HepG2 (cell line): Measurements from ENCODE around the gene IRF2. TPM values are rescaled to one million over a fixed set of nuclear protein-coding genes. Genes with fewer than 3 reads are reported as not detected.

Experiments
- ATAC-seq: fragments of 200-7000 bp; cut with Tn5 transposase; 3 replicates; pipeline ENCODE4 v1.9.1; 2020; ENCODE audit warnings: mild to moderate bottlenecking, moderate library complexity
- BruUV-seq: library from RNA; stranded (reverse); fragments of 400-500 nt; replicated peaks from 2 replicates; lab custom pipeline; 2021; lab: Mats Ljungman, UMichigan
- CTCF ChIA-PET: fragments of 300-600 bp; formaldehyde crosslinking; extraction: SDS; loops from one replicate; lab custom pipeline; 2021; ENCODE audit warnings: low total read pairs, inconsistent platforms, low intra/inter-chr PET ratio; lab: Yijun Ruan, JAX
- POLR2A ChIA-PET: fragments of 350-600 bp; sonication (Branson Sonifier 250); formaldehyde crosslinking; loops from one replicate; lab custom pipeline; 2020; ENCODE audit warnings: antibody characterized with exemption, inconsistent platforms; lab: Yijun Ruan, JAX
- DNase-seq: peaks from one replicate; pipeline ENCODE4 v3.0.0-alpha.2; 2015; ENCODE audit warnings: low spot score
- FAIRE-seq: peaks from 3 replicates; lab custom pipeline; 2011; peaks lifted over from hg19 to GRCh38; lab: Jason Lieb, UNC
- H2AFZ ChIP-seq: one replicate; pipeline ENCODE4 v1.6.1; 2011; ENCODE audit warnings: low read length, inconsistent platforms
- H3K27ac ChIP-seq: fragments of 300-600 bp; 3 replicates; pipeline ENCODE4 v1.8.0; 2011; ENCODE audit warnings: mixed run types, mild to moderate bottlenecking, mixed read lengths, low read length, inconsistent platforms; ENCODE audit not compliant: insufficient read depth; ENCODE audit errors: extremely low read length
- H3K27me3 ChIP-seq, 2 experiments: fragments of 200-600 bp in 1 of 2; 2 replicates in 1 of 2; 3 replicates in 1 of 2; pipeline versions ENCODE4 v1.6.0 to v1.8.0; 2011; ENCODE audit warnings: low read length in 2 of 2, mild to moderate bottlenecking in 2 of 2, moderate library complexity in 2 of 2, inconsistent platforms in 1 of 2; ENCODE audit not compliant: insufficient read depth in 2 of 2, control insufficient read depth in 1 of 2
- H3K36me3 ChIP-seq, 2 experiments: fragments of 200-600 bp in 1 of 2; replicated peaks in 1 of 2; 2 replicates in 1 of 2; 3 replicates in 1 of 2; pipeline versions ENCODE4 v1.5.1 to v1.8.0; 2011; ENCODE audit warnings: low read length in 2 of 2, inconsistent platforms in 1 of 2; ENCODE audit not compliant: insufficient read depth in 2 of 2, control insufficient read depth in 1 of 2
- H3K4me1 ChIP-seq: 2 replicates; pipeline ENCODE4 v1.5.1; 2012; ENCODE audit warnings: low read length, inconsistent platforms; ENCODE audit not compliant: insufficient read depth
- H3K4me2 ChIP-seq: 2 replicates; pipeline ENCODE4 v1.6.0; 2011; ENCODE audit warnings: low read depth, low read length, inconsistent platforms
- H3K4me3 ChIP-seq, 3 experiments: fragments of 200-600 bp in 1 of 3; sonication (generic), shearing (Covaris generic) in 1 of 3; replicated peaks in 1 of 3; 2 replicates each; pipeline ENCODE4 v1.5.1; 2011 to 2016; ENCODE audit warnings: low read length in 3 of 3, inconsistent platforms in 2 of 3, low read depth in 2 of 3, mild to moderate bottlenecking in 2 of 3, control low read depth in 1 of 3, mixed read lengths in 1 of 3; ENCODE audit not compliant: insufficient read depth in 1 of 3
- H3K79me2 ChIP-seq: one replicate; pipeline ENCODE4 v1.6.1; 2011; ENCODE audit warnings: low read length, inconsistent platforms; ENCODE audit not compliant: insufficient read depth
- H3K9ac ChIP-seq: 2 replicates; pipeline ENCODE4 v1.6.0; 2011; ENCODE audit warnings: mild to moderate bottlenecking, low read depth, low read length, inconsistent platforms; ENCODE audit not compliant: insufficient read depth
- H3K9me3 ChIP-seq: 2 replicates; pipeline ENCODE4 v1.5.1; 2012; ENCODE audit warnings: mild to moderate bottlenecking, low read length
- H4K20me1 ChIP-seq: 2 replicates; pipeline ENCODE4 v1.6.0; 2011; ENCODE audit warnings: inconsistent platforms, mild to moderate bottlenecking, low read length, moderate library complexity; ENCODE audit not compliant: insufficient read depth
- ELF1 ChIP-seq: sonication (generic); formaldehyde crosslinking; IDR thresholded peaks from 2 replicates; pipeline ENCODE4 v1.4.0; 2020; ENCODE audit warnings: missing genetic modification reagents
- FLYWCH1 ChIP-seq: sonication (generic); formaldehyde crosslinking; IDR thresholded peaks from 2 replicates; pipeline ENCODE4 v1.8.1; 2023; ENCODE audit warnings: mild to moderate bottlenecking, missing genetic modification reagents
- HNRNPUL1 ChIP-seq: fragments of 200-400 bp; formaldehyde crosslinking; IDR thresholded peaks from 2 replicates; pipeline ENCODE4 v1.6.1; 2017; ENCODE audit warnings: low read depth, mild to moderate bottlenecking, low read length, moderate library complexity
- KAT7 ChIP-seq: IDR thresholded peaks from 2 replicates; pipeline ENCODE4 v1.6.1; 2018; ENCODE audit warnings: borderline replicate concordance, missing compliant biosample characterization
- MAF1 ChIP-seq: sonication (generic); formaldehyde crosslinking; IDR thresholded peaks from 2 replicates; pipeline ENCODE4 v1.5.0; 2020; ENCODE audit warnings: missing genetic modification reagents, borderline replicate concordance
- MBNL3 ChIP-seq: fragments of 250-450 bp; sonication (Bioruptor Pico); conservative IDR thresholded peaks from 2 replicates; pipeline ENCODE4 v1.8.0; 2022; ENCODE audit warnings: mild to moderate bottlenecking, inconsistent platforms
- SP5 ChIP-seq: IDR thresholded peaks from 2 replicates; pipeline ENCODE4 v1.6.1; 2016; ENCODE audit warnings: low read depth, borderline replicate concordance
- XBP1 ChIP-seq: sonication (generic); formaldehyde crosslinking; IDR thresholded peaks from 2 replicates; pipeline ENCODE4 v1.5.0; 2020; ENCODE audit warnings: missing genetic modification reagents
- YEATS2 ChIP-seq: sonication (generic); formaldehyde crosslinking; IDR thresholded peaks from 2 replicates; pipeline ENCODE4 v1.4.0; 2020; ENCODE audit warnings: missing genetic modification reagents, borderline replicate concordance
- ZNF781 ChIP-seq: sonication (generic); formaldehyde crosslinking; IDR thresholded peaks from 2 replicates; pipeline ENCODE4 v1.5.1; 2020; ENCODE audit warnings: borderline replicate concordance, mild to moderate bottlenecking, missing genetic modification reagents; ENCODE audit errors: not compliant biosample characterization
- WGBS: methylation state at CpG from one replicate; pipeline ENCODE4 v1.1.6; 2017; ENCODE audit warnings: low lambda C conversion rate; 5-methylcytosine and 5-hydroxymethylcytosine counted together
- in situ Hi-C: cut with HindIII; loops from 2 replicates; pipeline ENCODE4 v1.10.0; 2017; ENCODE audit warnings: low pct_unique_long_range_greater_than_20kb; ENCODE audit not compliant: extremely low pct_ligation_motif_present
- intact Hi-C: fragments of 100-400 bp; cut with micrococcal nuclease; formaldehyde crosslinking; loops from one replicate; pipeline ENCODE4 v1.10.0; 2022; ENCODE audit not compliant: unreplicated experiment
- polyA plus RNA-seq, 8 experiments: library from polyadenylated mRNA; depleted of rRNA in 3 of 8; stranded (reverse) in 7 of 8; unstranded in 1 of 8; fragments of >200 nt; fragmentation: Illumina TruSeq in 4 of 8; extraction: Trizol in 4 of 8; gene quantifications; 2 replicates each; pipeline versions ENCODE4 v1.2.1 to v1.2.3, GENCODE V29; 2011 to 2016; ENCODE audit warnings: low read depth in 4 of 8, missing spikeins in 1 of 8, mixed read lengths in 1 of 8; ENCODE audit not compliant: insufficient read depth in 1 of 8
- total RNA-seq, 5 experiments: library from RNA; depleted of rRNA; stranded (reverse); fragments of >200 nt; fragmentation: Illumina TruSeq; extraction: Trizol; gene quantifications; 2 replicates each; pipeline ENCODE4 v1.2.3, GENCODE V29; 2016; ENCODE audit warnings: low read depth in 1 of 5
- TF ChIP-seq, protein P1 (sequence below), 2 experiments: sonication (generic) in 1 of 2; formaldehyde crosslinking in 1 of 2; IDR thresholded peaks; 2 replicates each; pipeline versions ENCODE4 v1.5.1 to v1.6.1; 2011 to 2020; ENCODE audit warnings: borderline replicate concordance in 1 of 2, low read depth in 1 of 2, low read length in 1 of 2, mild to moderate bottlenecking in 1 of 2, missing genetic modification reagents in 1 of 2, moderate library complexity in 1 of 2
- TF ChIP-seq, protein P2 (sequence below): sonication (generic); formaldehyde crosslinking; IDR thresholded peaks from 2 replicates; pipeline ENCODE4 v1.5.1; 2020; ENCODE audit warnings: mild to moderate bottlenecking, moderate library complexity, missing genetic modification reagents
- TF ChIP-seq, protein P3 (sequence below): sonication (generic); formaldehyde crosslinking; IDR thresholded peaks from 2 replicates; pipeline ENCODE4 v1.4.0; 2020; ENCODE audit warnings: missing genetic modification reagents, borderline replicate concordance

Gene IRF2
- total and polyA plus RNA-seq, 2 of the 13 experiments (the other 11 are each of a cell fraction or from before 2014, with no cell fraction given), result 15.5 to 28.8 TPM

DNA sequence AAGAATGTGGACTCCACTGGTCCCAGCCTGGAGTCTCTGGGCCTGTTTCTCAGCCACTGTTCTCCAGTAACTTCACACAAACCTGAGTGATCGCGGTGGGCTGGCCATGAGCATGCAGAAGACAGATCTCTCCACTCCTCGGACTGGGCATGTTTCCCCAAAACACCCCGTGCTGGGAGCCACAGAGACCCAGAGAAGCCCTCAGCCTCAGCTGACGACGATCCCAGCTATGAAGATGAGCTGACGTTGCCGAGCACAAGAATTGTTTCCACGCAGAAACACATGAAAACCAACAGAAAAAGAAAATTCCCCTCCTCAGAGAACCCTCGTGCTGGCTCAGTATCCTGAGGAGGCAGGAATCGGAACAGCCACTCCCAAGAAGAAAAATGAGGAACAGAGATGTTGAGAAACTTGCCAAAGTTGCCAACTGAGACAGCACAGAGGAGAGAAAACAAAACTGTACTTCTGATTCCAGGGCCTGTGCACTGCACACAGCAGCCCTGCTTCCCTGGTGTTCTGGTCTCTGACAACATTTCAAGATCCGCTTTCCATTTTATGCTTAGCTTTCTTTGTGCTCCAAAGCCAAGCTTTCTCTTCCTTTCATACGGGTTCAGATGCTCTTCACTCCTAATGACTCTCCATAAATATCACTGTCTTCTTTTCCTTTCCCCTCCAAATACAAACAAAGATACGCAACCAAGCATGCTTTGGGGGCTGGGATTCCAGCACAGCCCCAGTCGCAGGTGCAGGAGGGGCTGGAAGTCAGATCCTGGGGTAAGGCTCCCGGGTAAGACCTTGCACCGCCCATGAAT is 81.4 kb downstream of the IRF2 start (continued):
- TF ChIP-seq, protein P1, sequence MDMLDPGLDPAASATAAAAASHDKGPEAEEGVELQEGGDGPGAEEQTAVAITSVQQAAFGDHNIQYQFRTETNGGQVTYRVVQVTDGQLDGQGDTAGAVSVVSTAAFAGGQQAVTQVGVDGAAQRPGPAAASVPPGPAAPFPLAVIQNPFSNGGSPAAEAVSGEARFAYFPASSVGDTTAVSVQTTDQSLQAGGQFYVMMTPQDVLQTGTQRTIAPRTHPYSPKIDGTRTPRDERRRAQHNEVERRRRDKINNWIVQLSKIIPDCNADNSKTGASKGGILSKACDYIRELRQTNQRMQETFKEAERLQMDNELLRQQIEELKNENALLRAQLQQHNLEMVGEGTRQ (IDR thresholded peaks at IDR 0.05; ENCODE audit: low read depth, low read length), result no peak
- TF ChIP-seq, protein P1 (CRISPR knock-in tag; IDR thresholded peaks at IDR 0.05; ENCODE audit: borderline replicate concordance), result no peak
- TF ChIP-seq KAT7 (no peak), ZNF781 (CRISPR knock-in tag) (no peak)

DNA sequence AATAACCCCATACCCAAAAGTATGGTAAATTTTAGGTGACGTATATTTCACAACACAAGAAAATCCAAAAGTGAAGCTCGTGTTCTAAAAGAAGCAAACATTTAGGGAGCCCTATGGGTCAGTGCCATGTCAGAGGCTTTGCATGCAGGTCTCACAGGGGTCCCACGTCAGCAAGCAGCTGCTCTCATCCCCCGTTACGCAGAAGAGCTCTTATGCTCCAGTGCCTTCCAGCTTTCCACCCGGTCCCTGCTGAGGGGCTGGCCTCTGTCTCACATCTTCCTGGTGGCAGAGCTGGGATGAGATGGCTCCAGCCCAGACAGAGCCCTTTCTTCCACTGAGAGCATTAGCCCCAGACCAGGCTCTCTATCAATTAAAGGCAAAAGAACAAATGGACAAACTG is 82.0 kb downstream of the IRF2 start:
- BruUV-seq, result no TSS peak
- no peak overlapping the region for H3K4me3 ChIP-seq
- no peak overlapping the region for H3K9ac ChIP-seq
- H3K79me2 ChIP-seq, result no peaks in the 10 kb centered on the region
- no peaks in the 10 kb centered on the region for H3K27me3 ChIP-seq
- H2AFZ ChIP-seq, result no peak overlapping the region
- no peak for ATAC-seq
- FAIRE-seq, result no peak
- no peak overlapping the region for H3K4me2 ChIP-seq
- H4K20me1 ChIP-seq, result no peaks in the 10 kb centered on the region
- ChIA-PET CTCF (no interaction called here), POLR2A (no interaction called here)
- peaks cover 30 to 71% of the 10 kb centered on the region in 2 experiments for H3K36me3 ChIP-seq
- in situ Hi-C loops, result no loop called here
- WGBS, result 90% methylated on average over 6 of the region's 6 CpGs
- peaks cover under 1% of the 10 kb centered on the region; the same call in 1 of the 2 replicates for H3K4me1 ChIP-seq
- intact Hi-C loops, result no loop called here
- H3K27ac ChIP-seq, result no peak overlapping the region
- no peak for DNase-seq
- no peaks in the 10 kb centered on the region for H3K9me3 ChIP-seq
- TF ChIP-seq MBNL3 (no peak), FLYWCH1 (CRISPR knock-in tag) (no peak), SP5 (CRISPR knock-in tag) (no peak), ELF1 (no peak), YEATS2 (CRISPR knock-in tag) (no peak), MAF1 (CRISPR knock-in tag) (no peak), HNRNPUL1 (no peak), XBP1 (CRISPR knock-in tag) (no peak)
- TF ChIP-seq, protein P2, sequence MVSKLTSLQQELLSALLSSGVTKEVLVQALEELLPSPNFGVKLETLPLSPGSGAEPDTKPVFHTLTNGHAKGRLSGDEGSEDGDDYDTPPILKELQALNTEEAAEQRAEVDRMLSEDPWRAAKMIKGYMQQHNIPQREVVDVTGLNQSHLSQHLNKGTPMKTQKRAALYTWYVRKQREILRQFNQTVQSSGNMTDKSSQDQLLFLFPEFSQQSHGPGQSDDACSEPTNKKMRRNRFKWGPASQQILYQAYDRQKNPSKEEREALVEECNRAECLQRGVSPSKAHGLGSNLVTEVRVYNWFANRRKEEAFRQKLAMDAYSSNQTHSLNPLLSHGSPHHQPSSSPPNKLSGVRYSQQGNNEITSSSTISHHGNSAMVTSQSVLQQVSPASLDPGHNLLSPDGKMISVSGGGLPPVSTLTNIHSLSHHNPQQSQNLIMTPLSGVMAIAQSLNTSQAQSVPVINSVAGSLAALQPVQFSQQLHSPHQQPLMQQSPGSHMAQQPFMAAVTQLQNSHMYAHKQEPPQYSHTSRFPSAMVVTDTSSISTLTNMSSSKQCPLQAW, result no peak
- TF ChIP-seq, protein P3, sequence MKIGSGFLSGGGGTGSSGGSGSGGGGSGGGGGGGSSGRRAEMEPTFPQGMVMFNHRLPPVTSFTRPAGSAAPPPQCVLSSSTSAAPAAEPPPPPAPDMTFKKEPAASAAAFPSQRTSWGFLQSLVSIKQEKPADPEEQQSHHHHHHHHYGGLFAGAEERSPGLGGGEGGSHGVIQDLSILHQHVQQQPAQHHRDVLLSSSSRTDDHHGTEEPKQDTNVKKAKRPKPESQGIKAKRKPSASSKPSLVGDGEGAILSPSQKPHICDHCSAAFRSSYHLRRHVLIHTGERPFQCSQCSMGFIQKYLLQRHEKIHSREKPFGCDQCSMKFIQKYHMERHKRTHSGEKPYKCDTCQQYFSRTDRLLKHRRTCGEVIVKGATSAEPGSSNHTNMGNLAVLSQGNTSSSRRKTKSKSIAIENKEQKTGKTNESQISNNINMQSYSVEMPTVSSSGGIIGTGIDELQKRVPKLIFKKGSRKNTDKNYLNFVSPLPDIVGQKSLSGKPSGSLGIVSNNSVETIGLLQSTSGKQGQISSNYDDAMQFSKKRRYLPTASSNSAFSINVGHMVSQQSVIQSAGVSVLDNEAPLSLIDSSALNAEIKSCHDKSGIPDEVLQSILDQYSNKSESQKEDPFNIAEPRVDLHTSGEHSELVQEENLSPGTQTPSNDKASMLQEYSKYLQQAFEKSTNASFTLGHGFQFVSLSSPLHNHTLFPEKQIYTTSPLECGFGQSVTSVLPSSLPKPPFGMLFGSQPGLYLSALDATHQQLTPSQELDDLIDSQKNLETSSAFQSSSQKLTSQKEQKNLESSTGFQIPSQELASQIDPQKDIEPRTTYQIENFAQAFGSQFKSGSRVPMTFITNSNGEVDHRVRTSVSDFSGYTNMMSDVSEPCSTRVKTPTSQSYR (CRISPR knock-in tag), result no peak
